CD14-positive monocyte (primary cell): ENCODE measurements around the gene SIRT7. TPM values are rescaled to one million over a fixed set of nuclear protein-coding genes. Genes with fewer than 3 reads are reported as not detected.
A peak's percentile ranks its signal among the peaks of the same experiment; 100 is the strongest.

Experiments
- DNase-seq, 3 donors: peaks; one replicate each; pipeline ENCODE4 v3.0.0-alpha.2; 2011 to 2022
- H2AFZ ChIP-seq: 2 replicates; pipeline ENCODE4 v1.6.0; 2012; ENCODE audit warnings: mild to moderate bottlenecking, low read depth, low read length, inconsistent platforms; ENCODE audit not compliant: insufficient read depth, poor library complexity, severe bottlenecking
- H3K27ac ChIP-seq, 2 donors: 1 replicate in 1 of 2; 2 replicates in 1 of 2; pipeline ENCODE4 v1.5.1; 2012 to 2013; ENCODE audit warnings: low read length in 2 of 2, control low read depth in 1 of 2, inconsistent platforms in 1 of 2, low read depth in 1 of 2, mild to moderate bottlenecking in 1 of 2
- H3K27me3 ChIP-seq, 2 donors: one replicate each; pipeline versions ENCODE4 v1.6.0 to v1.6.1; 2011 to 2013; ENCODE audit warnings: low read length in 2 of 2; ENCODE audit not compliant: control insufficient read depth in 2 of 2, insufficient read depth in 2 of 2
- H3K36me3 ChIP-seq, 2 donors: replicated peaks in 1 of 2; 1 replicate in 1 of 2; 2 replicates in 1 of 2; pipeline versions ENCODE4 v1.5.1 to v1.6.1; 2012 to 2013; ENCODE audit warnings: low read length in 2 of 2, control low read depth in 1 of 2, inconsistent platforms in 1 of 2, mild to moderate bottlenecking in 1 of 2; ENCODE audit not compliant: insufficient read depth in 2 of 2, control insufficient read depth in 1 of 2
- H3K4me1 ChIP-seq, 2 donors: 1 replicate in 1 of 2; 2 replicates in 1 of 2; pipeline versions ENCODE4 v1.5.1 to v1.6.1; 2012 to 2013; ENCODE audit warnings: low read length in 2 of 2, control low read depth in 1 of 2, inconsistent platforms in 1 of 2, mild to moderate bottlenecking in 1 of 2, moderate library complexity in 1 of 2; ENCODE audit not compliant: insufficient read depth in 2 of 2, control insufficient read depth in 1 of 2
- H3K4me2 ChIP-seq: replicated peaks from 2 replicates; pipeline ENCODE3; 2012; ENCODE audit warnings: low read length, moderate library complexity, mild to moderate bottlenecking; ENCODE audit not compliant: poor library complexity, severe bottlenecking; ENCODE audit errors: extremely low read depth
- H3K4me3 ChIP-seq, 3 experiments: fragments of 200-600 bp in 1 of 3; sonication (generic) in 1 of 3; replicated peaks in 1 of 3; 1 replicate in 2 of 3; 2 replicates in 1 of 3; pipeline ENCODE4 v1.5.1; 2011 to 2013; ENCODE audit warnings: low read length in 3 of 3, mild to moderate bottlenecking in 3 of 3, control low read depth in 2 of 3, low read depth in 2 of 3, inconsistent platforms in 1 of 3, moderate library complexity in 1 of 3
- H3K79me2 ChIP-seq: 2 replicates; pipeline ENCODE4 v1.6.0; 2012; ENCODE audit warnings: mild to moderate bottlenecking, control low read depth, inconsistent platforms, low read length, moderate library complexity; ENCODE audit not compliant: insufficient read depth
- H3K9ac ChIP-seq: 2 replicates; pipeline ENCODE4 v1.6.0; 2017; ENCODE audit warnings: low read length, mild to moderate bottlenecking; ENCODE audit not compliant: insufficient read depth, poor library complexity, severe bottlenecking
- H3K9me3 ChIP-seq, 2 donors: replicated peaks in 1 of 2; 1 replicate in 1 of 2; 2 replicates in 1 of 2; pipeline versions ENCODE4 v1.5.1 to v1.6.1; 2012 to 2013; ENCODE audit warnings: low read length in 2 of 2, control low read depth in 1 of 2; ENCODE audit not compliant: control insufficient read depth in 1 of 2, insufficient read depth in 1 of 2
- H4K20me1 ChIP-seq: 2 replicates; pipeline ENCODE4 v1.6.0; 2012; ENCODE audit warnings: mild to moderate bottlenecking, low read length, control low read depth, moderate library complexity; ENCODE audit not compliant: insufficient read depth
- H3K27ac Mint-ChIP-seq, 7 donors: one replicate each; pipeline ENCODE4 v1.8.0; 2020; ENCODE audit warnings: mild to moderate bottlenecking in 7 of 7, mixed read lengths in 7 of 7, moderate library complexity in 6 of 7, inconsistent platforms in 2 of 7
- H3K27me3 Mint-ChIP-seq, 3 donors: one replicate each; pipeline ENCODE4 v1.8.0; 2021 to 2022; ENCODE audit warnings: low read depth in 3 of 3, mild to moderate bottlenecking in 3 of 3, mixed read lengths in 3 of 3, moderate library complexity in 3 of 3, inconsistent platforms in 1 of 3
- H3K36me3 Mint-ChIP-seq, 2 donors: one replicate each; pipeline ENCODE4 v1.8.0; 2020; ENCODE audit warnings: mixed read lengths in 2 of 2, inconsistent platforms in 1 of 2, mild to moderate bottlenecking in 1 of 2
- H3K4me1 Mint-ChIP-seq: one replicate; pipeline ENCODE4 v1.8.0; 2020; ENCODE audit warnings: mild to moderate bottlenecking, mixed read lengths
- H3K4me3 Mint-ChIP-seq, 2 donors: one replicate each; pipeline ENCODE4 v1.8.0; 2020; ENCODE audit warnings: mild to moderate bottlenecking in 2 of 2, mixed read lengths in 2 of 2, moderate library complexity in 1 of 2
- H3K9me3 Mint-ChIP-seq, 7 donors: one replicate each; pipeline ENCODE4 v1.8.0; 2020 to 2022; ENCODE audit warnings: mixed read lengths in 7 of 7, mild to moderate bottlenecking in 6 of 7, moderate library complexity in 6 of 7, inconsistent platforms in 2 of 7
- CTCF ChIP-seq: fragments of 200-600 bp; IDR thresholded peaks from one replicate; pipeline ENCODE4 v1.8.0; 2022; ENCODE audit warnings: antibody characterized with exemption, mild to moderate bottlenecking
- WGBS: methylation state at CpG from one replicate; pipeline ENCODE4 v1.1.5; 2013; ENCODE audit warnings: missing lambda C conversion rate; ENCODE audit not compliant: insufficient coverage; 5-methylcytosine and 5-hydroxymethylcytosine counted together
- intact Hi-C, 2 donors: fragments of 100-400 bp; cut with micrococcal nuclease; formaldehyde crosslinking; loops; one replicate each; pipeline versions ENCODE4 v1.15.0 to v1.15.1; 2023
- polyA plus RNA-seq, 3 donors: library from polyadenylated mRNA; depleted of rRNA in 1 of 3; unstranded in 2 of 3; stranded (reverse) in 1 of 3; fragments of 300-500 nt in 2 of 3; fragments of >200 nt in 1 of 3; fragmentation: Illumina TruSeq in 2 of 3; gene quantifications; 1 replicate in 2 of 3; 2 replicates in 1 of 3; pipeline ENCODE4 v1.2.3, GENCODE V29; 2012 to 2021

SIRT7 gene
- polyA plus RNA-seq, 3 donors, result 22.5 to 73.5 (median 23.7) TPM

GRCh38 chr17:81921996-81922565 lies 4.1 kb upstream of the SIRT7 start:
- DNase-seq, result no peak
- Mint-ChIP-seq H3K27me3 (no peaks in the 10 kb centered on the region), H3K27ac (peak overlapping the region; percentile 75 to 97 (median 92)), H3K36me3 (peaks cover 20 to 35% of the 10 kb centered on the region in 2 donors), H3K4me1 (peaks cover 81% of the 10 kb centered on the region), H3K9me3 (peaks cover 0 to 1% (median 0%) of the 10 kb centered on the region in 7 donors), H3K4me3 (peak overlapping the region; percentile 48 to 78)
- peaks cover 99% of the 10 kb centered on the region for H3K79me2 ChIP-seq
- peak overlapping the region; percentile 73 for H3K9ac ChIP-seq
- H2AFZ ChIP-seq, result no peak overlapping the region
- peaks cover 17 to 22% of the 10 kb centered on the region in 2 donors for H3K36me3 ChIP-seq
- no peak for TF ChIP-seq CTCF
- H3K4me2 ChIP-seq, result peak overlapping the region; percentile 90
- H3K4me3 ChIP-seq, result peak overlapping the region in 2 of 3 experiments; percentile 24 to 81
- H3K27ac ChIP-seq, result peak overlapping the region; percentile 77 to 95
- intact Hi-C loops, result no loop called here
- H3K4me1 ChIP-seq, result peaks cover 89 to 92% of the 10 kb centered on the region in 2 donors
- H4K20me1 ChIP-seq, result peaks cover 85% of the 10 kb centered on the region
- no peaks in the 10 kb centered on the region for H3K9me3 ChIP-seq
- H3K27me3 ChIP-seq, result no peaks in the 10 kb centered on the region
- WGBS, result 79% methylated on average over 13 of the region's 23 CpGs

- peak overlapping the region in 1 of 3 experiments; percentile 81 for H3K4me3 ChIP-seq
- H3K79me2 ChIP-seq, result peaks cover 99% of the 10 kb centered on the region
- no peak for TF ChIP-seq CTCF
- H3K27ac ChIP-seq, result peak overlapping the region; percentile 77 to 95
- Mint-ChIP-seq H3K27ac (peak overlapping the region; percentile 78 to 94 (median 92)), H3K4me1 (peaks cover 86% of the 10 kb centered on the region), H3K9me3 (peaks cover 0 to 6% (median 3%) of the 10 kb centered on the region in 7 donors), H3K4me3 (peak overlapping the region; percentile 71 to 78), H3K36me3 (peaks cover 22 to 39% of the 10 kb centered on the region in 2 donors), H3K27me3 (no peaks in the 10 kb centered on the region)
- intact Hi-C loops, result no loop called here
- H3K9ac ChIP-seq, result peak overlapping the region; percentile 73
- WGBS, result no CpG with 5 or more reads among the region's 3 CpGs
- H3K9me3 ChIP-seq, result peaks cover 0 to 2% of the 10 kb centered on the region in 2 donors
- H4K20me1 ChIP-seq, result peaks cover 90% of the 10 kb centered on the region
- no peak overlapping the region for H2AFZ ChIP-seq
- H3K36me3 ChIP-seq, result peaks cover 17 to 22% of the 10 kb centered on the region in 2 donors
- H3K4me1 ChIP-seq, result peaks cover 93 to 96% of the 10 kb centered on the region in 2 donors
- H3K27me3 ChIP-seq, result no peaks in the 10 kb centered on the region
- H3K4me2 ChIP-seq, result peak overlapping the region; percentile 90
- no peak for DNase-seq
Measured at GRCh38 chr17:81921537-81921862, 3.5 kb upstream of the SIRT7 start.
